Large intestine (tissue), 3 donors: ENCODE results near the gene RFTN1. TPM values are rescaled to one million over a fixed set of nuclear protein-coding genes. Genes with fewer than 3 reads are reported as not detected.

Experiments used
- DNase-seq, 2 donors: peaks; one replicate each; pipeline versions ENCODE4 v3.0.0 to v3.0.0-alpha.2; 2013
- H3K27ac ChIP-seq: one replicate; pipeline ENCODE4 v1.5.1; 2013; ENCODE audit warnings: low read length
- H3K27me3 ChIP-seq: 2 replicates; pipeline ENCODE4 v1.6.1; 2013; ENCODE audit warnings: low read length; ENCODE audit not compliant: control insufficient read depth, insufficient read depth
- H3K36me3 ChIP-seq: 2 replicates; pipeline ENCODE4 v1.6.1; 2013; ENCODE audit warnings: low read length; ENCODE audit not compliant: control insufficient read depth, insufficient read depth
- H3K4me1 ChIP-seq: one replicate; pipeline ENCODE4 v1.6.1; 2013; ENCODE audit warnings: low read length; ENCODE audit not compliant: control insufficient read depth, insufficient read depth
- H3K4me3 ChIP-seq: one replicate; pipeline ENCODE4 v1.5.1; 2013; ENCODE audit warnings: low read length
- H3K9me3 ChIP-seq: one replicate; pipeline ENCODE4 v1.6.1; 2013; ENCODE audit warnings: mild to moderate bottlenecking, low read depth, low read length, moderate library complexity; ENCODE audit not compliant: control insufficient read depth
- WGBS: methylation state at CpG from one replicate; pipeline ENCODE4 v1.1.5; 2013; ENCODE audit warnings: low lambda C conversion rate; ENCODE audit not compliant: insufficient coverage; 5-methylcytosine and 5-hydroxymethylcytosine counted together
- polyA plus RNA-seq: library from polyadenylated mRNA; unstranded; fragments of 120-200 nt; gene quantifications from one replicate; pipeline ENCODE4 v1.2.1, GENCODE V29; 2013

Gene RFTN1
- polyA plus RNA-seq, 1 donor = 15.0 TPM

GRCh38 chr3:16547561-16548357, 34.3 kb upstream of the RFTN1 start:
- WGBS = 83% methylated on average over 1 of the region's 4 CpGs
- no peak for DNase-seq
- H3K36me3 ChIP-seq = no peaks in the 10 kb centered on the region
- H3K4me1 ChIP-seq = no peaks in the 10 kb centered on the region
- no peaks in the 10 kb centered on the region for H3K9me3 ChIP-seq
- H3K27ac ChIP-seq = no peak overlapping the region
- H3K27me3 ChIP-seq = peaks cover 3% of the 10 kb centered on the region
- H3K4me3 ChIP-seq = no peak overlapping the region

GRCh38 chr3:16546186-16547010, 32.9 kb upstream of the RFTN1 start:
- peaks cover 4% of the 10 kb centered on the region for H3K27me3 ChIP-seq
- no peaks in the 10 kb centered on the region for H3K9me3 ChIP-seq
- no CpG with 5 or more reads among the region's 12 CpGs for WGBS
- no peak overlapping the region for H3K4me3 ChIP-seq
- H3K27ac ChIP-seq = no peak overlapping the region
- no peaks in the 10 kb centered on the region for H3K4me1 ChIP-seq
- no peak for DNase-seq
- H3K36me3 ChIP-seq = no peaks in the 10 kb centered on the region

GRCh38 chr3:16545413-16546185, 32.1 kb upstream of the RFTN1 start:
- no peak for DNase-seq
- Histone ChIP-seq H3K9me3 (no peaks in the 10 kb centered on the region), H3K27ac (no peak overlapping the region)

GRCh38 chr3:16543242-16543864, 29.9 kb upstream of the RFTN1 start:
- WGBS = no CpG with 5 or more reads among the region's 6 CpGs
- no peak for DNase-seq
- no peaks in the 10 kb centered on the region for H3K4me1 ChIP-seq
- peaks cover 4% of the 10 kb centered on the region for H3K27me3 ChIP-seq
- no peaks in the 10 kb centered on the region for H3K9me3 ChIP-seq
- H3K36me3 ChIP-seq = no peaks in the 10 kb centered on the region
- no peak overlapping the region for H3K4me3 ChIP-seq
- no peak overlapping the region for H3K27ac ChIP-seq

More at GRCh38 chr3:16545413-16546185, 32.1 kb upstream of the RFTN1 start:
- WGBS = no CpG with 5 or more reads among the region's 10 CpGs
- H3K36me3 ChIP-seq = no peaks in the 10 kb centered on the region
- no peak overlapping the region for H3K4me3 ChIP-seq
- peaks cover 5% of the 10 kb centered on the region for H3K27me3 ChIP-seq
- H3K4me1 ChIP-seq = no peaks in the 10 kb centered on the region

- no peaks in the 10 kb centered on the region for H3K4me1 ChIP-seq
- no peak for DNase-seq
- no peaks in the 10 kb centered on the region for H3K36me3 ChIP-seq
- no peak overlapping the region for H3K4me3 ChIP-seq
- no peaks in the 10 kb centered on the region for H3K9me3 ChIP-seq
- H3K27ac ChIP-seq = no peak overlapping the region
- H3K27me3 ChIP-seq = peaks cover 7% of the 10 kb centered on the region
- WGBS = no CpG with 5 or more reads among the region's 4 CpGs
Measured at GRCh38 chr3:16538507-16538906, 25.0 kb upstream of the RFTN1 start.

- no peaks in the 10 kb centered on the region for H3K9me3 ChIP-seq
- no peak overlapping the region for H3K27ac ChIP-seq
- no peak for DNase-seq
- no CpG with 5 or more reads among the region's 3 CpGs for WGBS
- H3K4me3 ChIP-seq = no peak overlapping the region
- H3K4me1 ChIP-seq = no peaks in the 10 kb centered on the region
- no peaks in the 10 kb centered on the region for H3K36me3 ChIP-seq
- peaks cover 7% of the 10 kb centered on the region for H3K27me3 ChIP-seq
Measured at GRCh38 chr3:16536996-16537395, 23.5 kb upstream of the RFTN1 start.

GRCh38 chr3:16536344-16536663, 22.8 kb upstream of the RFTN1 start:
- WGBS = no CpG with 5 or more reads among the region's 4 CpGs
- Histone ChIP-seq H3K27me3 (peaks cover 6% of the 10 kb centered on the region), H3K27ac (no peak overlapping the region), H3K36me3 (no peaks in the 10 kb centered on the region), H3K4me1 (no peaks in the 10 kb centered on the region), H3K9me3 (no peaks in the 10 kb centered on the region), H3K4me3 (no peak overlapping the region)
- no peak for DNase-seq

GRCh38 chr3:16534640-16535262, 21.3 kb upstream of the RFTN1 start:
- no peak overlapping the region for H3K4me3 ChIP-seq
- no CpG with 5 or more reads among the region's 8 CpGs for WGBS
- no peak overlapping the region for H3K27ac ChIP-seq
- no peak for DNase-seq
- H3K9me3 ChIP-seq = no peaks in the 10 kb centered on the region
- H3K36me3 ChIP-seq = no peaks in the 10 kb centered on the region
- H3K27me3 ChIP-seq = peaks cover 5% of the 10 kb centered on the region
- H3K4me1 ChIP-seq = no peaks in the 10 kb centered on the region

- WGBS = no CpG with 5 or more reads among the region's 5 CpGs
Measured at GRCh38 chr3:16533928-16534574, 20.6 kb upstream of the RFTN1 start.

More at GRCh38 chr3:16533928-16534574, 20.6 kb upstream of the RFTN1 start:
- no peaks in the 10 kb centered on the region for H3K4me1 ChIP-seq
- peaks cover 5% of the 10 kb centered on the region for H3K27me3 ChIP-seq
- DNase-seq = no peak
- H3K4me3 ChIP-seq = no peak overlapping the region
- H3K9me3 ChIP-seq = no peaks in the 10 kb centered on the region
- no peak overlapping the region for H3K27ac ChIP-seq
- no peaks in the 10 kb centered on the region for H3K36me3 ChIP-seq
